ENCODE data around the gene PAX9. TPM values are rescaled to one million over a fixed set of nuclear protein-coding genes. Genes with fewer than 3 reads are reported as not detected.

The PAX9 gene
- total RNA-seq, 3 donors from 2014 or later, result 0.64 to 4.9 (median 1.3) TPM

DNA sequence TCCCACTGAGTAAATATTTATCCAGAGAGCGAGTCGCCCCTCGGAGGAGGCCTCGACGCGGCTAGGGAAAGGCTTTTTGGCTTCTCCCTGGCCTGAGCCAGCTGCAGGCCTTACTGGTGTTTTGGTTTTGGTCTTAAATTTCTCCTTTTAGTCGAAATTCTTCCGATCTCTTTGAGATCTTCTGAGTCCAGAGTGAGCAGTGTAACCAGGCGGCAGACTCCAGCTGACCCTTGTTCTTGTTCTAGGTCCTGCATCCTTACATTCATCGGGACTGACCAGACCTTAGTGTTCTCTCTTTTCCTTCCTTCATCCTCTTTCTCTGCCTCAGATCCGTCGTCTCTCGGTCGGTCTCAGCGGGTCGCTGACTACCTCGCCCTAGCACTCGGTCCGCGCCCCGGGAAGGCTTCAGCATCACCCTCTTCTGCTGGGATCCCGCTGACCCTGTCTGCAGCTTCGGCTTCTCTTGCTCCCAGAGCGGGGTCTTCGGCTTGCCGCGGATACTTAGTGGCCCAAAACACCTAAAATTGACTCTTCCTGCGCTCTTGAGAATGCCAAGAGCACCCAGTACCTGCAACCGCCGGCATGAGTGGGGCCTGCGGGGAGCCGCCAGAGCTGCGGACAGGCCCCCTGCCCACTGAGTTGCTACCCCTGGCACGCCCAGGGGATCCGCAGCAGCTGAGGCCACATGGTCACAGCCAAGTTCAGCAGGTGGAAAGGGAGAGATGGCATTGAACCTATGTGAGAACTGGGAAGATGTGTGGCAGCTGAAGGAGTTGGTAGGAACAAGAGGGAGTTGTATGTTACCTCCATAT lies 2.4 kb upstream of the PAX9 start:
- TF ChIP-seq POLR2A (IDR thresholded peaks at IDR 0.05), result no peak
- H3K27ac ChIP-seq, result no peak overlapping the region
- no peaks in the 10 kb centered on the region for H3K36me3 ChIP-seq
- H3K9me3 ChIP-seq, result no peaks in the 10 kb centered on the region
- H3K4me1 ChIP-seq, result peaks cover 15 to 19% of the 10 kb centered on the region in 2 donors
- peak overlapping the region in 1 of 3 donors; percentile 26 for H3K4me3 ChIP-seq
- DNase-seq (ENCODE audit: low spot score in 2 of 2), result no peak
- peaks cover 8 to 99% of the 10 kb centered on the region in 2 donors for H3K27me3 ChIP-seq
- intact Hi-C loops (cut with DNase I; ENCODE audit: low total_unique reads), result no loop called here

DNA sequence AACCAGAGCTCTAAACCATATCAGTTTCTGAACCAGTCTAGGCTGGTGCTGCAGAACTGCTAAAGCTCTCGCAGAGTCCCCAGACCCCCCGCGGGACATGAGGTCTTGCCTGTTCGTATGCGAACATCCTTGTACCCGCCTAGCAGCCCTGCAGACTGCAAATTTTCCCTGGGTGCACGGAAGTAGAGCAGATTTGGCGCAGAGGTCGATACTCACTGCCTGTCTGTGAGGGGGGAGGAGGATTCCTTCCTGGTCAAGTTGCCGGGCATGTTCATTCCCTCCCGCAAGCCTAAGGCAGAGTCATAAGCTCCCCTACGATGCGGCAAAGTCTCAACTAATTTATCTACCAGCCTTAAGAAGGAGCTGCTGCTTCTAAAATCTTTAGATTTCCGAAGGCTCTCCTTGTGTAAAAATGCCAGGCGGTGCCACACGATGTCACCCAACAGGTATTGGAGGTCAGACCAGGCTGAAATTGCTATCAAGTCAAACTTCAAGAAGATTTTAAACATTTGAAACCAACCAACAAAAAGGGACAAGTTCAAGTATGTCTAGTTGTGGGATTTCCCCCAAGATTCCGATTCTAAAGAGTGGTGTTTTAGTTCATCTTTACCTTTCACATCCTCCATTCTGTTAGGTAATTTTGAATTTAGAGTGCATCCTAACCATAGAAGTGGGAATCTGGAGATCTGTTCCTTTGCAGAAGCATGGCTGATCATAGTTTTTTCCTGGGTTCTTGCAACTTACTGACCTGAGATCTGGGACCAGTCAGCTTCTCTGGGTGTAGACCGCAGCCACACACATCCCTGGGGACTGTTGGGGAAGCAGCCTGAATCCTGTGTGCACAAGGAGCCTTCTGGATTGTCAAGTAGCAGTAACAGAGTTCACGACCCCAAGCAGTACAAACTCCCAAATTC lies 1.6 kb upstream of the PAX9 start:
- Histone ChIP-seq H3K9me3 (no peaks in the 10 kb centered on the region), H3K4me1 (peaks cover 15 to 19% of the 10 kb centered on the region in 2 donors), H3K27me3 (peaks cover 7 to 99% of the 10 kb centered on the region in 2 donors), H3K27ac (no peak overlapping the region), H3K36me3 (no peaks in the 10 kb centered on the region), H3K4me3 (no peak overlapping the region)
- intact Hi-C loops (cut with DNase I; ENCODE audit: low total_unique reads), result no loop called here
- no peak for TF ChIP-seq POLR2A (IDR thresholded peaks at IDR 0.05)
- TF ChIP-seq, protein P1, sequence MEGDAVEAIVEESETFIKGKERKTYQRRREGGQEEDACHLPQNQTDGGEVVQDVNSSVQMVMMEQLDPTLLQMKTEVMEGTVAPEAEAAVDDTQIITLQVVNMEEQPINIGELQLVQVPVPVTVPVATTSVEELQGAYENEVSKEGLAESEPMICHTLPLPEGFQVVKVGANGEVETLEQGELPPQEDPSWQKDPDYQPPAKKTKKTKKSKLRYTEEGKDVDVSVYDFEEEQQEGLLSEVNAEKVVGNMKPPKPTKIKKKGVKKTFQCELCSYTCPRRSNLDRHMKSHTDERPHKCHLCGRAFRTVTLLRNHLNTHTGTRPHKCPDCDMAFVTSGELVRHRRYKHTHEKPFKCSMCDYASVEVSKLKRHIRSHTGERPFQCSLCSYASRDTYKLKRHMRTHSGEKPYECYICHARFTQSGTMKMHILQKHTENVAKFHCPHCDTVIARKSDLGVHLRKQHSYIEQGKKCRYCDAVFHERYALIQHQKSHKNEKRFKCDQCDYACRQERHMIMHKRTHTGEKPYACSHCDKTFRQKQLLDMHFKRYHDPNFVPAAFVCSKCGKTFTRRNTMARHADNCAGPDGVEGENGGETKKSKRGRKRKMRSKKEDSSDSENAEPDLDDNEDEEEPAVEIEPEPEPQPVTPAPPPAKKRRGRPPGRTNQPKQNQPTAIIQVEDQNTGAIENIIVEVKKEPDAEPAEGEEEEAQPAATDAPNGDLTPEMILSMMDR (IDR thresholded peaks at IDR 0.05), result no peak
- no peak for TF ChIP-seq POLR2AphosphoS5 (IDR thresholded peaks at IDR 0.05)
- no peak for DNase-seq (ENCODE audit: low spot score in 2 of 2)

DNA sequence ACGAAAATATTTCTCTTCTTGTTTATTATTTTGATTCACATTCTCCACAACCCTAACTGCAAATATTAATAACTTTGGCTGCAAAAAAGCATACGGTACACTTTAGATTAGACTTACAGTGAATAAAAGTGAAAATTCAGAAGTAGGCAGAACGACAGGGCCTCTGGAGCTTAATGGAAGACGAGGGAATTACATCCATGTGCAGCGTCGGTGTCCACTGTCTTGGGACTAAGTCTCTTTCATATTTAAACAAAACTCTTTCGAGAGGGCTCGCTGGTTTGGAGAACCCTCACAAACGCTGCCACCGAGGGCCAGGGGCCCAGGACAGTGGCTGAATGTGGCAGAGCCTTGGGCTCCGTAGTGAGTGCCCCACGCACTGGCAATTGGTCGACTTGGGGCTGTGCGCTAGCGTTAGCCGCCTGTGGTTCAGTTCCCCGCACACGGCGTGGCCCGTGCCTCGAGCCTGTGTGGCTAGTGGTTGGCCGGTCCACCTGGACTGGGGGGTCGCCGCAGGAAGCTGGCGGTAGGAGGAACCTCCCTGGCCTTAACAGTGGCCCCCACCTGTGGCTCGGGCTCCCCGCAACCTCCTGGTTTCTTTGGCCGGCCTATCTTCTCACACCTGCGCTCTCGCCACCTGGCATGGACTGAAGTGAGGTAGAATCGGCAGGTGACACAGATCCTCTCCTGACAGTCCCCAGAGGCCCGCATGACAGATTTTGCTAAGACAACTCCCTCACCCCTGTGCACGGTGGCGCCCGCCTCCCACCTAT lies 739 bp upstream of the PAX9 start:
- DNase-seq (ENCODE audit: low spot score in 2 of 2), result no peak
- Histone ChIP-seq H3K9me3 (no peaks in the 10 kb centered on the region), H3K27me3 (peaks cover 3 to 99% of the 10 kb centered on the region in 2 donors), H3K27ac (no peak overlapping the region), H3K4me3 (peak overlapping the region; percentile 43 to 71 (median 53)), H3K36me3 (no peaks in the 10 kb centered on the region), H3K4me1 (peaks cover 15 to 19% of the 10 kb centered on the region in 2 donors)
- intact Hi-C loops (cut with DNase I; ENCODE audit: low total_unique reads), result no loop called here
- TF ChIP-seq POLR2A (IDR thresholded peaks at IDR 0.05) (no peak), POLR2AphosphoS5 (IDR thresholded peaks at IDR 0.05) (no peak)
- TF ChIP-seq, protein P1 (IDR thresholded peaks at IDR 0.05), result no peak

DNA sequence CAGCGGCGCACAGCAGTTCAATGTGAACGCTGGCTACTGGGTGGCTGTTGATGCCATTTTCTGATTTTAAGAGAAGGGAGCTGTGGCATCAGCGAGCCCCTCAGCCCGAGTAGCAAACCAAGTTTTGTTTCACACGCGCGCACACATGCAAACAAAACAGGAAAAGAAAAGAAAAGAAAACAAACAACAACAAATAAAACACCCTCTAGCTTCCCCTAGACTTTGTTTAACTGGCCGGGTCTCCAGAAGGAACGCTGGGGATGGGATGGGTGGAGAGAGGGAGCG lies 540 bp downstream of the PAX9 start:
- Histone ChIP-seq H3K9me3 (no peaks in the 10 kb centered on the region), H3K36me3 (no peaks in the 10 kb centered on the region), H3K27ac (no peak overlapping the region), H3K4me3 (peak overlapping the region; percentile 43 to 71 (median 53)), H3K4me1 (peaks cover 14 to 15% of the 10 kb centered on the region in 2 donors), H3K27me3 (peaks cover 5 to 99% of the 10 kb centered on the region in 2 donors)
- intact Hi-C loops (cut with DNase I; ENCODE audit: low total_unique reads), result no loop called here
- no peak for DNase-seq (ENCODE audit: low spot score in 2 of 2)
- TF ChIP-seq, protein P1 (IDR thresholded peaks at IDR 0.05), result no peak
- no peak for TF ChIP-seq POLR2A (IDR thresholded peaks at IDR 0.05)

Measured in breast epithelium (tissue), 4 donors.